ENCODE measurements around the gene FLCN. TPM values are rescaled to one million over a fixed set of nuclear protein-coding genes. Genes with fewer than 3 reads are reported as not detected.

The FLCN gene
- polyA plus RNA-seq, 6 donors from 2014 or later: 3.6 to 7.4 (median 5.7) TPM

- no peak overlapping the region for H3K4me3 Mint-ChIP-seq
- H3K27ac Mint-ChIP-seq: no peak overlapping the region
- ATAC-seq (ENCODE audit: low read depth in 2 of 2) (no peak), DNase-seq (no peak)
- H3K4me1 Mint-ChIP-seq: no peaks in the 10 kb centered on the region
- H3K27me3 Mint-ChIP-seq: no peaks in the 10 kb centered on the region
- H3K9me3 Mint-ChIP-seq: no peaks in the 10 kb centered on the region
- peaks cover 17 to 19% of the 10 kb centered on the region in 2 donors for H3K36me3 Mint-ChIP-seq
These were observed 17.1 kb upstream of the FLCN start for GRCh38 chr17:17254036-17254435.

- H3K27me3 Mint-ChIP-seq: no peaks in the 10 kb centered on the region
- H3K4me3 Mint-ChIP-seq: no peak overlapping the region
- no peaks in the 10 kb centered on the region for H3K9me3 Mint-ChIP-seq
- peak overlapping the region in 1 of 6 donors; percentile 32 for H3K27ac Mint-ChIP-seq
- H3K36me3 Mint-ChIP-seq: peaks cover 13 to 20% of the 10 kb centered on the region in 2 donors
- H3K4me1 Mint-ChIP-seq: no peaks in the 10 kb centered on the region
- DNase-seq (no peak), ATAC-seq (ENCODE audit: low read depth in 2 of 2) (no peak)
These were observed 16.4 kb upstream of the FLCN start for GRCh38 chr17:17253406-17253805.

GRCh38 chr17:17252149-17252661, 15.2 kb upstream of the FLCN start:
- Mint-ChIP-seq H3K27me3 (no peaks in the 10 kb centered on the region), H3K9me3 (no peaks in the 10 kb centered on the region), H3K36me3 (peaks cover 8 to 17% of the 10 kb centered on the region in 2 donors), H3K4me1 (no peaks in the 10 kb centered on the region), H3K27ac (no peak overlapping the region), H3K4me3 (no peak overlapping the region)
- DNase-seq (no peak), ATAC-seq (ENCODE audit: low read depth in 2 of 2) (no peak)

GRCh38 chr17:17246879-17247278, 9.9 kb upstream of the FLCN start:
- H3K4me3 Mint-ChIP-seq: no peak overlapping the region
- H3K36me3 Mint-ChIP-seq: peaks cover 0 to 4% of the 10 kb centered on the region in 2 donors
- ATAC-seq (ENCODE audit: low read depth in 2 of 2) (no peak), DNase-seq (no peak)
- H3K9me3 Mint-ChIP-seq: no peaks in the 10 kb centered on the region
- peak overlapping the region in 3 of 6 donors; percentile 41 to 63 (median 53) for H3K27ac Mint-ChIP-seq
- no peaks in the 10 kb centered on the region for H3K27me3 Mint-ChIP-seq
- peaks cover 0 to under 1% (median 0%) of the 10 kb centered on the region in 3 donors for H3K4me1 Mint-ChIP-seq

- H3K27me3 Mint-ChIP-seq: no peaks in the 10 kb centered on the region
These were observed 6.2 kb upstream of the FLCN start for GRCh38 chr17:17243163-17243562.

GRCh38 chr17:17242246-17242645, 5.3 kb upstream of the FLCN start:
- H3K4me3 Mint-ChIP-seq: peak overlapping the region in 2 of 8 donors; percentile 29 to 71
- no peak overlapping the region for H3K27ac Mint-ChIP-seq

More at GRCh38 chr17:17243163-17243562, 6.2 kb upstream of the FLCN start:
- Mint-ChIP-seq H3K27ac (peak overlapping the region in 1 of 6 donors; percentile 39), H3K36me3 (no peaks in the 10 kb centered on the region), H3K4me3 (no peak overlapping the region), H3K9me3 (no peaks in the 10 kb centered on the region), H3K4me1 (peaks cover 0 to 6% (median 3%) of the 10 kb centered on the region in 3 donors)
- DNase-seq: no peak
- ATAC-seq (ENCODE audit: low read depth in 2 of 2): no peak

GRCh38 chr17:17241656-17242055, 4.7 kb upstream of the FLCN start:
- Mint-ChIP-seq H3K9me3 (no peaks in the 10 kb centered on the region), H3K27me3 (no peaks in the 10 kb centered on the region), H3K36me3 (no peaks in the 10 kb centered on the region), H3K4me1 (peaks cover 4 to 13% (median 9%) of the 10 kb centered on the region in 3 donors), H3K4me3 (peak overlapping the region in 2 of 8 donors; percentile 29 to 71), H3K27ac (peak overlapping the region in 1 of 6 donors; percentile 60)
- no peak for DNase-seq
- ATAC-seq (ENCODE audit: low read depth in 2 of 2): no peak

More at GRCh38 chr17:17242246-17242645, 5.3 kb upstream of the FLCN start:
- Mint-ChIP-seq H3K27me3 (no peaks in the 10 kb centered on the region), H3K9me3 (no peaks in the 10 kb centered on the region), H3K4me1 (peaks cover 0 to 13% (median 6%) of the 10 kb centered on the region in 3 donors), H3K36me3 (no peaks in the 10 kb centered on the region)
- DNase-seq (no peak), ATAC-seq (ENCODE audit: low read depth in 2 of 2) (no peak)

- H3K27me3 Mint-ChIP-seq: no peaks in the 10 kb centered on the region
- H3K4me3 Mint-ChIP-seq: peak overlapping the region in 3 of 8 donors; percentile 24 to 100 (median 58)
- no peak for ATAC-seq (ENCODE audit: low read depth in 2 of 2)
- H3K4me1 Mint-ChIP-seq: peaks cover 21 to 28% (median 25%) of the 10 kb centered on the region in 3 donors
- H3K36me3 Mint-ChIP-seq: no peaks in the 10 kb centered on the region
- DNase-seq: no peak
- no peaks in the 10 kb centered on the region for H3K9me3 Mint-ChIP-seq
- H3K27ac Mint-ChIP-seq: no peak overlapping the region
These were observed 2.9 kb upstream of the FLCN start for GRCh38 chr17:17239832-17240231.

GRCh38 chr17:17236295-17237025, 508 bp downstream of the FLCN start:
- H3K4me1 Mint-ChIP-seq: peaks cover 27 to 37% (median 31%) of the 10 kb centered on the region in 3 donors
- H3K36me3 Mint-ChIP-seq: peaks cover 0 to 7% of the 10 kb centered on the region in 2 donors
- H3K9me3 Mint-ChIP-seq: no peaks in the 10 kb centered on the region
- H3K27ac Mint-ChIP-seq: peak overlapping the region; percentile 97 to 100 (median 100)
- peak; percentile 3 to 6 for ATAC-seq (ENCODE audit: low read depth in 2 of 2)
- peak; percentile 6 for DNase-seq
- no peaks in the 10 kb centered on the region for H3K27me3 Mint-ChIP-seq
- peak overlapping the region; percentile 87 to 100 (median 98) for H3K4me3 Mint-ChIP-seq

- Mint-ChIP-seq H3K36me3 (peaks cover 0 to 9% of the 10 kb centered on the region in 2 donors), H3K27me3 (no peaks in the 10 kb centered on the region), H3K4me3 (peak overlapping the region; percentile 87 to 100 (median 98)), H3K4me1 (peaks cover 27 to 37% (median 31%) of the 10 kb centered on the region in 3 donors), H3K9me3 (no peaks in the 10 kb centered on the region), H3K27ac (peak overlapping the region; percentile 15 to 100 (median 100))
- ATAC-seq (ENCODE audit: low read depth in 2 of 2): no peak
- DNase-seq: no peak
These were observed 1.5 kb downstream of the FLCN start for GRCh38 chr17:17235212-17236174.

GRCh38 chr17:17232303-17232621, 4.7 kb downstream of the FLCN start:
- H3K9me3 Mint-ChIP-seq: no peaks in the 10 kb centered on the region
- H3K27ac Mint-ChIP-seq: peak overlapping the region in 2 of 6 donors; percentile 32 to 54
- no peak for ATAC-seq (ENCODE audit: low read depth in 2 of 2)

GRCh38 chr17:17231621-17232302, 5.2 kb downstream of the FLCN start:
- H3K36me3 Mint-ChIP-seq: peaks cover 10 to 24% of the 10 kb centered on the region in 2 donors
- H3K27ac Mint-ChIP-seq: peak overlapping the region in 2 of 6 donors; percentile 32 to 54
- H3K9me3 Mint-ChIP-seq: no peaks in the 10 kb centered on the region
- H3K4me1 Mint-ChIP-seq: peaks cover 23 to 34% (median 30%) of the 10 kb centered on the region in 3 donors
- H3K27me3 Mint-ChIP-seq: no peaks in the 10 kb centered on the region
- H3K4me3 Mint-ChIP-seq: peak overlapping the region in 2 of 8 donors; percentile 18 to 47
- ATAC-seq (ENCODE audit: low read depth in 2 of 2) (no peak), DNase-seq (no peak)

More at GRCh38 chr17:17232303-17232621, 4.7 kb downstream of the FLCN start:
- no peaks in the 10 kb centered on the region for H3K27me3 Mint-ChIP-seq
- peaks cover 10 to 24% of the 10 kb centered on the region in 2 donors for H3K36me3 Mint-ChIP-seq
- H3K4me3 Mint-ChIP-seq: peak overlapping the region in 1 of 8 donors; percentile 18
- peaks cover 23 to 37% (median 33%) of the 10 kb centered on the region in 3 donors for H3K4me1 Mint-ChIP-seq
- no peak for DNase-seq

Measured in naive B cell (primary cell).